Measurements from ENCODE around the gene BCOR. TPM values are rescaled to one million over a fixed set of nuclear protein-coding genes. Genes with fewer than 3 reads are reported as not detected.

The BCOR gene
- 22.8 and 23.8 TPM in 2 replicates for total RNA-seq (2014; rRNA removed; shearing (Covaris generic))

GRCh38 chrX:40097504-40098263, at the start of gene BCOR:
Gene BCOR, minus strand, starts transcription at chrX:40097958. Its CDS starts 20,029 bp downstream, at chrX:40077929.
- DNase-seq (ENCODE audit: low spot score), result peak; percentile 61

GRCh38 chrX:40147126-40147952, 49.6 kb upstream of the BCOR start:
- DNase-seq (ENCODE audit: low spot score), result no peak

- DNase-seq (ENCODE audit: low spot score), result no peak
Observed at GRCh38 chrX:40146262-40147125, 48.7 kb upstream of the BCOR start.

GRCh38 chrX:40145923-40146261, 48.1 kb upstream of the BCOR start:
- DNase-seq (ENCODE audit: low spot score), result no peak

DNA sequence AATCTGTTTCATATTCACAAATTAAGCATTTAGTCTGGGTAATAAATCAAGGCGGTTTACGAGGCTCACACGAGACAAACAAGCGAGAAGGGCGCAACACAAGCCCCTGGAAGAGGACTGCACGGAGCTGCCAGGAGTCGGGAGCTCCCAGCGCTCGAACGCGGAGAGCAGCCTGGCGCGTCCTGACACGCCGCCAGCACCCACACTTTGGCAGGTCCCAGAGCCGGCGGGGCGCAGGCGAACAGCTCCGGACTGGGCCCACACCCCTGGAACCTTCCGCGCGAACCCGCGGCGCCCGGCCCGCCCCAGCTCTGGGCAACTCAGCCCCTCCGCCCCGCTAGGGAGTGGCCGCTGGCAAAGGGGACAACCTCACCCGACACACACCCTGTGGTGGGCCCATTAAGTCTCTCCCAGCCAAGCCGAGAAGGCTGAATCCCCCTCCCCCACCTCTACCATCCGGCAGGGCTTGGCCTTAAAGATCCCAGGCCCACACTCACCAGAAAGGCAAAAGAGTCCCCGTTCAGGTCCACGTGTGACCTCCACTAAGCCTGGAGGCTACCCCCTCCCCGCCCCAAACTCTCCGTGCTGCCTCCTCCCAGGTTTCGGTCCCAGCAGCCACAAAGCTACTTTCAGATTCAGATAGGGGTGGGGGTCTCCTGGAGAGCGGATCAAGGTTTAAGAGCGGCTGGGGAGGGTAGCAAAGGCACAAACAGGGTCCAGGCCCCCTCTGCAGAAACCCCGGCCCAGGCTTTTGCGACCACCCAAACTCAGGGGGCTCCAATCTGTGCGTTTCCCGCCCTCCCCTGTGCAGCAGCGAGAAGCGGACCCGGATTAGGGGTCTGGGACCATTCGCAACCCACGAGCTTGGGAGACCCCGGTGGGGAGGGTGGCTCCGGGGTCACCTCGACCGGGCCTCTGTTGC, 47.5 kb upstream of the BCOR start:
- DNase-seq (ENCODE audit: low spot score), result no peak

DNA sequence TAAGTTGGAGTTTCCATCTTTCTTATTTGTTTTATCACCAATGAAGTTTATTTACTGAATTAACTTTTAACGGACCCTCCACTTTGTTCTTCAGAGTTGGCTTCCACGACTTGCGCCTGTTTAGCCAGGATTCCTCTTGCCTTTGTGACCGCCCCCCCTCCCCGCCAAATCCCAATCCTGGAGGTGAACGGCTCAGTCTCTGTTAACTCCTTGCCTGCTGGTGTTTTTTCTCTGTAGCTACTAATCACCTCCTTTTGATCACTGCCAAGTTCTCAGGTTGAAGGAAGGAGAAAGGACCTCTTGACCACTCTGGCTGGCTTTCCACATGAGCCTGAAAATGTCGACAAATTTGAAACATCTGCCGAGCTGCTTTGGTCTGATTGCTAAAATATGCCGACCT, 46.8 kb upstream of the BCOR start:
- no peak for DNase-seq (ENCODE audit: low spot score)

- DNase-seq (ENCODE audit: low spot score), result no peak
Observed at GRCh38 chrX:40143987-40144386, 46.2 kb upstream of the BCOR start.

- no peak for DNase-seq (ENCODE audit: low spot score)
Observed at GRCh38 chrX:40143001-40143400, 45.2 kb upstream of the BCOR start.

- DNase-seq (ENCODE audit: low spot score), result no peak
Observed at GRCh38 chrX:40142417-40142816, 44.7 kb upstream of the BCOR start.

DNA sequence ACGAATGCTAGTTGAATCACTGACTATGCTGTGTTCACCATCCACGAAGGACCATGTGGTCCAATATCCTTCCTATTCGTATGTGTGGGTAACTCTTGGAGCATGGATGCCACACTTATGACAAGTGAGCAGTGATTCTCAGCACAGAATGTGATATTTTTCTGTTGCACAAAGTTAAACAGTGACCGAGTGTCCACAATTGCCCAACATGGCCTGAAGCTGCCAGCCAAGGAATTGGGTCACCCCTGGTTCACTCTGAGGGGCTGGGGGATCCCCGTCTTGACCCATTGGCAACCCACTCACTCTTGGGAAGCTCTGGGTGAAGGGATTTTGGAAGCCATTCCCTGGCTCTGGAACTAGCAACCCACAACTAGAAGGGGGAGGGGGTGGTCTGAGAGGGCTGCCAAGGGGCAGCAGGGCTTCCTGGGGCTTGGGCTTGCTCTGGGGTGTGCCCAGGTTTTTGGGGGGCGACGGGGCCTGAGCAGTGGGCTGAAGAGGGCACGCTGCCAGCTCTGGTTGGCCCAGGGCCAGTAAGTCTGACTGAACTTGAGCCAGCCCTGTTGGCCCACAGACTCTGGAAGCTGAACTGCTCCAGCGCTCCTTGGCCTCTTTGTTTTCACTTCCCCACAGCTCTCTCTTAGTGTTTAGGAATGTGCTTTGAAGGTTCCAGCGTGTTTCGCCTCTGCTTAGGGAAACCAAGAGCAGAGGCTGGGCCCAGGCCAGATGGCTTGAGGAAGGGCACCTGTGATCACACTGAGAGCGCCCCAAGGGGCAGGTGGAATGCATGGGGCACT, 43.1 kb upstream of the BCOR start:
- no peak for DNase-seq (ENCODE audit: low spot score)

DNA sequence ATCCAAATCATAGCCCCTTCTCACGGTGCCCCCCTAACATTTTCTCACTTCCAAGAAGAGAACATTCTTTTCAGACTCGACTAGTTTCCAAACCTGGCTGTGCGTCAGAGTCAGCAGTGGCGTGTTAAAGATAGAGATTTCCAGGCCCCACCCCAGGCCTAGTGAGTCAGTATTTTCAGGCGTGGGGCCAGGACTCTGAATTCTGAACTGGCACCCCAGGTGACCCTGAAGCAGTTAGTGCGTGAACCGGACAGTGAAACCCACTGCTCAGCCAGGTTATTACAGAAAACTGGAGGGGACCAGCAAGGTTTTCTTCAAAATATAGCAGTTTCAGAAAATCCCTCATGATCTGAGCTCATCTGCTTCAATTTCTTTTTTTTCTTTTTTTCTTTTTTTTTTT, 35.0 kb upstream of the BCOR start:
- DNase-seq (ENCODE audit: low spot score), result peak; percentile 65

DNA sequence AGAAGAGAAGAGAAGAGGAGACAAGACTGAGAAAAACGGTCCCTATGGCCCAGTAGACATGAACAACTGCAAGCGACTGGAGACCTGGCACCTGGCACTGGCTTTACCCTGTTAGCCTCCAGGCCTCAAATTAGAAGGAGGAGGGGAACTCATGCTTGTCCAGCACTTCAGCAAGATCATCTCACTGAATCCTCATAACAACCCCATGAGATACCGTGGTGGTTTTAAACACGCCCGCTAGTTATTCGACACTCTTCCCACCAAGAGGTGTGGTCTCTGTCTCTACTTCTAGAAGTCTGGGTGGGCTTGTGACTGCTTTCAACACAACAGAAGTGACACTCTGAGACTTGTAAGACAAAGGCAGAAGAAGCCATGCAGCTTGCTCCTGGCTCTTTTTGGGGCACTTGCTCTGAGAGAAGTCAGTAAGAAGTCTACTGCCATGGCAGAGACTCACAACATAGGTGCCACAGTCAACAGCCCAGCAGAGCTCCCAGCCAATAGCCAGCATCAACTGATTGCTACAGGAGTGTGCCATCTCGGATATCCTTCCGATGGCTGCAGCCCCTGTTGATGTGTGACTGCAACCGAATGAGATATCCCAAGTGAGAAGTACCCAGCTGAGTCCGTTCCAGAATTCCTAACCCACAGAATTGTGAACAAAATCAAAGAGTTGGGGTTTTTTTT, 34.0 kb upstream of the BCOR start:
- DNase-seq (ENCODE audit: low spot score), result no peak

- DNase-seq (ENCODE audit: low spot score), result peak; percentile 33
Observed at GRCh38 chrX:40130207-40130606, 32.4 kb upstream of the BCOR start.

DNA sequence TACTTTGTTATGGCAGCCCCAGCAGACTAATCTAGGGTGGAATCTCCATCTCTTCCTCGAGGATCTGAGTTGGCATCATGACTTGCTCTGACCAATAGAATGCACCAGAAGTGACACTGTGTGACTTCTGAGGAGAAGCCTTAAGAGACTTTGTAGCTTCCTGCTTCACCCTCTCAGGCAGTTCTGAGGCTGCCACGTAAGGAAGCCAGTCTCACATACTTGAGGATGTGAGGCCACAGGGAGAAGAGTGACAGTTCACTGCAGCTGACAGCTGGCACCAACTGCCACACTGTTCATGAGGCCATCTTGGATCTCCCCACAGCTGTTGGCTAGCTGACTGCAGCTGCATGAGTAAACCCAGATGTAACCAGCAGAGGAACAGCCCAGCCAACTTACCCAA, 29.3 kb upstream of the BCOR start:
- peak; percentile 15 for DNase-seq (ENCODE audit: low spot score)

- no peak for DNase-seq (ENCODE audit: low spot score)
Observed at GRCh38 chrX:40122487-40122886, 24.7 kb upstream of the BCOR start.

DNA sequence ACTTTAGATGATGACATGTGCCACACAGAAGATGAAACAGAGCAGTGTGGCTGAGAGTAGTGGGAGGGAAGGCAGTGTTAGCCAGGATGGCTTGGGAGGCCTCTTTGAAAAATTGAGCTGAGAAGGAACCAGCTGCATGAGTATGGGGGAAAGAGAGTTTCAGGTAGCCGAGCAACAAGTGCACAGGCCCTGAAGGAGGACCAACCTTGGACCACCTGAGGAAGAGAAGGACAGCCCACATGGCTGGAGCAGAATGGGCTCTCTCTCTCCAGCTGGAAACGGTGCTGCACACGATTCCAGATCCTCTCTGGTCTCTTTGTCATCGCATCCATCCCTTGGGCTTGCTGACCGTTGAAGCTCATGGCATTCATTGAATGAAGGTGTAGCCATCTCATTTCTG, 23.9 kb upstream of the BCOR start:
- DNase-seq (ENCODE audit: low spot score), result no peak

DNA sequence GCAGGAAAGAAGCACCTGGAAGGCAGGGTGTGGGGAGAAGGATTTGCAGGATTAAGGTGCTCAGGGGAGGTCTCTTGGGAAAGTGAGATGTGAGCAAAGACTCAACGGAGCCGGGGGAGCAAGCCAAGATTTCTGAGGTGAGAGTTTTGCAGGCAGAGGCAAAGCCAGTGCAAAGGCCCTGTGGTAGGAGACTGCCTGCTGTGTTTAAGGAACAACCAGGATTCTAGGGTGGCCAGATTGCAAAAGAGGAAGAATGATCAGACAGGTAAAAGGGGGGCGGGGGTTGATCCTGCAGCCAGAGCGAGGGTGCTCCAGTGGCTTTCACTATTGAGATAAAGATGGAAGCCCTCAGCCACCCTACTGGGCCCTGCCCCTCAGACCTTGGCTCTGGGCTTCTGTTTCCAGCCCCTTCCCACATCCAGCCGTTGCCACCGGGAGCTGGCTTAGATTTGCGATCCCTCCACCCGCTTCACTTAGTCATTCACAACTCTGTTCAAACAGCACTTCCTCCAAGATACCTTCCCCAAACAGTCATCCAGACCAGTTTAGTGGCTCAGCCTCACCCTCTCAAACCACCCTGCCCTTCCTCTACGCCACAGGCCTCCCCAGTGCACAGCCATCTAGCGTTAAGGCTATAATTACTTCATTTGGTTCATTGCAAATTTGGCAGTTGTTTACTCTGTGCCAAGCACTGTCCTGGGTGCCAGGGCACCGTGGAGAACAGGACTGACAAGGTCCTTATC, 23.3 kb upstream of the BCOR start:
- DNase-seq (ENCODE audit: low spot score), result no peak

- no peak for DNase-seq (ENCODE audit: low spot score)
Observed at GRCh38 chrX:40117715-40118285, 20.0 kb upstream of the BCOR start.

DNA sequence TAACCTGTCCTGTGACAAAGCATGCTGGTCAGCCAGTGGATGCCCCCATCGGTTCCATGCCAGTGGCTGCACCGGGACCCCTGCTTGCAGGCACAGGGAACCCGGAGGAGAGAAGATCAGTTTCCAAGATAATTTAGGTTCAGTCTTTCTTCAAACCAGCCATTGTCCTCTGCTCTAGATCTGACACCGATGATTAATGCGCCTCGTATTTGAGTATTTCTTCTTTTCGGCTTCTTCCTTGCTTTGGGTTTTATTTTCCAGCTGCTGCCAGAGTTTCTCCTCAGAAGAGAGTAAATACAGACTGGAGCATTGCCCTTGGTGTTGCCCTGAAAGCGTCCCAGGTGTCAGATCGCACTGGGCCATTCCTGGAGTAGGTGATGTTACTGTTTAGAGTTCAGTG, 19.2 kb upstream of the BCOR start:
- no peak for DNase-seq (ENCODE audit: low spot score)

Data from H4 (cell line).